Activated CD8-positive, alpha-beta memory T cell treated with anti-CD3 and anti-CD28 coated beads for 24 hours (primary cell): Measurements from ENCODE around the gene JMJD7.
"Not testable (repeated sequence)": the region's sequence is repeated elsewhere in the genome, so short reads cannot be mapped to it uniquely, and the experiment has no call there.

Experiments used
- DNase-seq: peaks from one replicate; pipeline ENCODE4 v3.0.0-alpha.2; 2020

The JMJD7 gene

GRCh38 chr15:41824062-41824745 lies 3.7 kb upstream of the JMJD7 start:
- no peak for DNase-seq

- DNase-seq, result no peak
These were observed 2.7 kb upstream of the JMJD7 start for GRCh38 chr15:41825145-41825544.

GRCh38 chr15:41825572-41826535 lies 2.0 kb upstream of the JMJD7 start:
- no peak for DNase-seq

- no peak for DNase-seq
These were observed 507 bp upstream of the JMJD7 start for GRCh38 chr15:41827290-41827879.

GRCh38 chr15:41828807-41829141 lies 882 bp downstream of the JMJD7 start:
- no peak for DNase-seq

- DNase-seq, result no peak
These were observed 2.2 kb downstream of the JMJD7 start for GRCh38 chr15:41829959-41830646.

GRCh38 chr15:41831291-41831690 lies 3.4 kb downstream of the JMJD7 start:
- not testable (repeated sequence) for DNase-seq

GRCh38 chr15:41832208-41832607 lies 4.3 kb downstream of the JMJD7 start:
- no peak for DNase-seq

- DNase-seq, result no peak
These were observed 5.0 kb downstream of the JMJD7 start for GRCh38 chr15:41832875-41833274.

GRCh38 chr15:41834096-41834495 lies 6.2 kb downstream of the JMJD7 start:
- DNase-seq, result no peak

- DNase-seq, result no peak
These were observed 8.2 kb downstream of the JMJD7 start for GRCh38 chr15:41836073-41836472.

- DNase-seq, result no peak
These were observed 9.0 kb downstream of the JMJD7 start for GRCh38 chr15:41836713-41837454.

- no peak for DNase-seq
These were observed 10.6 kb downstream of the JMJD7 start, which contains the start of gene PLA2G4B for GRCh38 chr15:41838400-41838897. PLA2G4B (plus strand) TSS chr15:41838847; CDS start chr15:41838914, 67 bp downstream.

GRCh38 chr15:41839781-41840491 lies 12.0 kb downstream of the JMJD7 start:
- DNase-seq, result no peak

- DNase-seq, result no peak
These were observed 12.8 kb downstream of the JMJD7 start for GRCh38 chr15:41840673-41841072.

GRCh38 chr15:41841131-41841530 lies 13.2 kb downstream of the JMJD7 start:
- no peak for DNase-seq

GRCh38 chr15:41842229-41842628 lies 14.3 kb downstream of the JMJD7 start:
- no peak for DNase-seq

- no peak for DNase-seq
These were observed 15.7 kb downstream of the JMJD7 start for GRCh38 chr15:41843571-41843970.

- no peak for DNase-seq
These were observed 16.9 kb downstream of the JMJD7 start for GRCh38 chr15:41844814-41845213.

- DNase-seq, result no peak
These were observed 19.3 kb downstream of the JMJD7 start for GRCh38 chr15:41847206-41847605.

- no peak for DNase-seq
These were observed 20.1 kb downstream of the JMJD7 start for GRCh38 chr15:41847981-41848380.
